HG03442 (cell line): ENCODE data around the gene TIGAR.

Source experiments
- ATAC-seq: cut with Tn5 transposase; IDR thresholded peaks from one replicate; pipeline ENCODE4 v1.9.1; 2021; ENCODE audit warnings: mild to moderate bottlenecking, moderate library complexity; ENCODE audit not compliant: unreplicated experiment

Gene TIGAR

GRCh38 chr12:4370265-4370664, 49.3 kb downstream of the TIGAR start:
- no peak for ATAC-seq

- ATAC-seq: no peak
Measured at GRCh38 chr12:4372653-4373052, 51.6 kb downstream of the TIGAR start.

DNA sequence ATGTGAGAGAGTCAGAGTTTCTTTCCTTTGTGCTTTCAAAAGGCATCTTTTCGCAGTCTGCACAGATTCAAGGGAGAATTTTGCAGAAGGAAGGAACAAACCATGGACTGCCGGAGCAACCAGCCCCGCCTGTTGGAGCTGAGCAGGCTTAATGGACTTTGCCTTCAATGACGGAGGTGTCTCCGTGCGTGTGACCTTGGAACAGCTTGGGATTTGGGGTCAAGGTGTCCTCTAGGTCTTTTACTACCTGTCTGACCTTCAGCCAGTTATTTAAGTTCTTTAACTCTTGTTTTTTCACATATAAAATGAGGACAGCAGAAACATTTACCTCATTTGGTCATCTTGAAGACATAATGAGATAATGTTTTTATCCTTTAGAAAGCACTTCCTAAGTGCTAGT, 54.4 kb downstream of the TIGAR start:
- ATAC-seq: no peak

- no peak for ATAC-seq
Measured at GRCh38 chr12:4378772-4379171, 57.8 kb downstream of the TIGAR start.

DNA sequence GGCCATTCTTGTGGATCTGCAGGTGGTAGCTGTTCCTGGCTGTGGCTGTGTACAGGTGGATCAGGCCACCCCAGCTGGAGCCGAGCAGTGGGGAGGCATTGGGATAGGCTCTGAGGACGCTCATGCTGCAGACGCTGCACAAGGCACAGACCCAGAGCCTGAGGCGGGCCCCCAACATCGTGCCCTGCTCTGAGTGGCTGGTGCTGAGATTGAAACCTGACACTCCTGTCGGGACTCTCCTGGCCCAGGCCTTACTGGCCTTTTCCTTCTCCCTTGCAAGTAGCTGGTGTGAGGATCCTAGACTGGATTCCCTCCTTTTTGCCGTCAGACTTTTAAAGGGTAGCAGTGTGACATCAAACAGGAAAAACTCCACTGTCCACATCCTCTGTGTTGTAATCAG, 58.4 kb downstream of the TIGAR start, which contains the start of gene FGF23:
FGF23 (minus strand) TSS at position 308 of the 400 bp plus-strand sequence; CDS start at position 178, 130 bp downstream.
- no peak for ATAC-seq

DNA sequence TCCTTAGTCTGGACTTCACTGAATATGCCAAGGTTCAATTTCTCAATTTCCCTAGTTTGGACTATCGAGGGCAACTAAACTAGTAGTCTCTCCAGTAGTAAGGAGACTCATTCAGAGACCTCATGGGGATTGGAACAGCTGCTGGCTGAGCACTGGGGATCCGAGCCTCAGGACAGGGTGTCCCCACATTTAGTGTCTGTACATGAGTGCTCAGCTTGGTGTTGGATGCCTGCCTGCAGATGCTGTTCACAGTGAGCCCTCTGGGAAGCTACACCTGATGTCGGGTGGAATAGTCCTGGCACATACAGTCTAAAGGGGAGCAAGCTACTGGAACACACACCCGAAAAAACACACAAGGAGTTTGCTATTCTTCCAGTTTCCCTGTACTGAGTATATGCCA, 59.3 kb downstream of the TIGAR start:
- ATAC-seq: no peak

- no peak for ATAC-seq
Measured at GRCh38 chr12:4383304-4383865, 62.4 kb downstream of the TIGAR start.

DNA sequence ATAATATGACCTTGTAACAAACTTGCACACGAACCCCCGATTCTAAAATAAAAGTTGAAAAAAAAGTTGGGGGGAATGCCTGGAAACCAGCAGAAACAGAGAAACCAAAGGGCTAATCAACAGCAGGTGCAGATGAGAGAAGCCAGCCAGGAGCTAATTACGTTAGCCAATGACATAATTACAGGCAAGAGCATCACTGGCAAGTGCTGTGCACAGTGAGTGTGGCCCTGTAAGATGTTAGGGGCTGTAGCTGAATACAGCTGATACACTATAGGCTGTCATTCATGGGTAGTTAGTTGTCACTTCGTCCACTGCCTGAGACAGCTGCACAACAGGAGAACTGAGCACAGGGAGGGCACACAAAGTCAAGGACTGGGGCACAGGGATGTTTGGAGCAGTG, 65.8 kb downstream of the TIGAR start:
- ATAC-seq: no peak

GRCh38 chr12:4387607-4388006, 66.6 kb downstream of the TIGAR start:
- no peak for ATAC-seq

DNA sequence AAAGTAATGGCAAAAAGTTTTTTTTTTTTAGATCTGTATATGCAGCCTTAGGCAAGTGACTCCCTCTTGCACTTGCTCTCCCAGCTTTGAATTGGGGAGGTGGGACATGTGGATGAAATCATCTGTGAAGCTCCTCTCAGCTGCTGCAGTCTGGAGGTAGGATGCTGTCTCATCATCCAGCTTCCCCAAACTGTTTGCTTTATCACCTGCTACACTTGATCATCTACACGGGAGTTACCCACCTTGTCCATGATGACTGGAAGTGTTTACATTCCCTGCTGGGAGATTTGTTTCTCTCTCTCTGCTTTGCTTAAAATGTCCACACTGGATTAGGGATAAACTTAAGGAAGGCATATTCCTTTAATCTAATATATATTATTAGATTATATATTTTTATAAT, 67.0 kb downstream of the TIGAR start:
- ATAC-seq: no peak

DNA sequence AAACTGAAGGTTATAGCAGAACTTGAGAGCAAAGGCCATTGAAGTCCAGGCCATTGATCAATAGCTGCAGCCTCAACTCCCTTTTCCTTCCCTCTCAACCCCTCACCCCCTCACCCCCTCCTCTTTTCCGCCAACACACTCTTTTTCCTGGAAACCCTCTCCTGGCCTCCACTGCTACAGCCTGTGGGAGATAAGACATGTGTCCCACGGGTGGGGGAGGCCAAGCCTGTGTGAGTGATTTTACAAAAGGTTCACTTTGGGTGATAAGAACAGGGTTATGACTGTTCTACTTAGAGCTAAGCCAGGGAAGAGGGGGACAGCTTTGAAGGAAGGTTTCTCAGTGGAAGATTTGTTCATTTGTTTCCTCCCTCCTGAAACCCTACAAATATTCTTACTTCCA, 67.6 kb downstream of the TIGAR start:
- no peak for ATAC-seq

- no peak for ATAC-seq
Measured at GRCh38 chr12:4392223-4392742, 71.3 kb downstream of the TIGAR start.

DNA sequence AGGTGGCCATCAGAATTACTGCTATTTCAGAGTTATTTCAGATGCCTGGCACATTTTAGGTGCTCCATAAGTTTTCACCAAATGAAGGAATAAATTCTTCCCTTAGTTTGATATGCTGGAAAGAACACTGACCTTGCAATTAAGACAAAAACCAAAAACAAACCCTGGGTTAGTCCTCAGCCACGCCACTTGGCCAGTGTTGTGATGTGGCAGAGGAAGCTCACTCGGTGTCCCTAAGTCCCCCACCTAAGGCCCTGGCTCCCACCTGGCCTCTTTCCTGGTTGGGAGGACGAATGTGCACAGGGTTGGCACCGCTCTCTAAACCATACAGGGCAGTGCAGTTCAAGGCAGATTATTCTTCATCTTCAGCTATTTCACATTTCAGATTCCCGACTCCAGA, 72.2 kb downstream of the TIGAR start:
- ATAC-seq: no peak

GRCh38 chr12:4395818-4396217, 74.8 kb downstream of the TIGAR start:
- ATAC-seq: no peak

- ATAC-seq: no peak
Measured at GRCh38 chr12:4401117-4401516, 80.1 kb downstream of the TIGAR start.

DNA sequence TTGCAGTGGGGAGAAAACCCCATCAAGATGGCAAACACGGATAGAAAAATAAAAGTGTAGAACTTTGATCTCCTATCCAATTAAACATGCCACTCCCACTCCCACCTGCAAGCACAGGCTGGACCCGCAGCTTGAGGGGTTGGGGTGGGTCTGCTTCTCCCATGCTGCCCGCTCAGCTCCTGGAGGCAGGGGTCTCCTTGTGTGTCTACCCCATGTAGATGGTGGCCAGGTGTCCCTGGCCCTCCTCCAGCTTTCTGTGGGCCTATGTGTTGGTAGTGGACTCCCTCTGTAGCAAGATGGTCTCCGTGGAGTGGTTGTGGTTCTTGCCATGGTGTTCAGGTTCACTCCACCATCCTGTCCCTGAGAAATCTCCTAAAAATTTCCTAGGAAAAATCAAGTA, 82.0 kb downstream of the TIGAR start:
- no peak for ATAC-seq
